ENCODE results near the gene NANS. TPM values are rescaled to one million over a fixed set of nuclear protein-coding genes. Genes with fewer than 3 reads are reported as not detected.
A peak's percentile ranks its signal among the peaks of the same experiment; 100 is the strongest.
"Not testable (repeated sequence)": the region's sequence is repeated elsewhere in the genome, so short reads cannot be mapped to it uniquely, and the experiment has no call there.

NANS gene
- total and polyA plus RNA-seq, 3 experiments from 2014 or later = 29.3 to 34.8 (median 33.2) TPM

DNA sequence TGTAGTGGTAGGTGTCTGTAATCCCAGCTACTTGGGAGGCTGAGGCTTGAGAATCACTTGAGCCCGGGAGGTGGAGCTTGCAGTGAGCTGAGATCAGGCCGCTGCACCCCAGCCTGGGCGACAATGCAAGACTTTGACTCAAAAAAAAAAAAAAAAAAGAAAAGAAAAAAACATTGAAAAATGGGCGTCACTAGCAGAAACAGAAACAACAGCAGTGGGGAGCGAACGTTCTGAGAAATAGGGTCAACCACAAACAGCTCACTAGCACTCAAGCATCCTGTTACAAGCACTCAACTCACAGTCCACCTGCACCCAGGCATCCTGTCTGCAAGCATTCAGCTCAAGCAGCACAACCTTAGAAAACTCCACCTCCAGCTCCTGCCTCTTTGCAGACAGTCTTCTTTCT, 45.3 kb downstream of the NANS start:
- peak overlapping the region; percentile 93 to 99 (median 96) for H3K27ac Mint-ChIP-seq
- DNase-seq = peak; percentile 66 to 92 (median 90)
- CTCF ChIA-PET = interaction anchor here (0.6 to 1.8 kb wide), 21 partner anchors 9 to 468 kb away, joined by 3 to 38 read pairs (median 3); partner anchors contain the start of genes NCBP1, TBC1D2 and TRIM14
- H3K27me3 Mint-ChIP-seq = no peaks in the 10 kb centered on the region
- H3K36me3 Mint-ChIP-seq = peaks cover 12 to 57% (median 22%) of the 10 kb centered on the region in 3 donors
- Histone ChIP-seq H3K27ac (ENCODE audit: low read depth, low read length) (no peak overlapping the region), H3K4me3 (ENCODE audit: low read length) (peak overlapping the region; percentile 23), H3K9me3 (ENCODE audit: low read length) (no peaks in the 10 kb centered on the region), H3K27me3 (ENCODE audit: insufficient read depth, low read length, poor library complexity, severe bottlenecking) (no peaks in the 10 kb centered on the region), H3K36me3 (ENCODE audit: insufficient read depth, low read length) (peaks cover 7% of the 10 kb centered on the region), H3K4me1 (ENCODE audit: insufficient read depth, low read length) (peaks cover 95% of the 10 kb centered on the region)
- peak overlapping the region; percentile 65 to 87 (median 78) for H3K4me3 Mint-ChIP-seq
- H3K9me3 Mint-ChIP-seq = no peaks in the 10 kb centered on the region
- peaks cover 78 to 96% (median 95%) of the 10 kb centered on the region in 3 donors for H3K4me1 Mint-ChIP-seq
- POLR2A ChIA-PET = interaction anchor here (0.6 to 3.1 kb wide), 14 partner anchors 10 to 257 kb away, joined by 3 to 49 read pairs (median 5); partner anchors contain the start of genes CORO2A, TBC1D2 and TRIM14

DNA sequence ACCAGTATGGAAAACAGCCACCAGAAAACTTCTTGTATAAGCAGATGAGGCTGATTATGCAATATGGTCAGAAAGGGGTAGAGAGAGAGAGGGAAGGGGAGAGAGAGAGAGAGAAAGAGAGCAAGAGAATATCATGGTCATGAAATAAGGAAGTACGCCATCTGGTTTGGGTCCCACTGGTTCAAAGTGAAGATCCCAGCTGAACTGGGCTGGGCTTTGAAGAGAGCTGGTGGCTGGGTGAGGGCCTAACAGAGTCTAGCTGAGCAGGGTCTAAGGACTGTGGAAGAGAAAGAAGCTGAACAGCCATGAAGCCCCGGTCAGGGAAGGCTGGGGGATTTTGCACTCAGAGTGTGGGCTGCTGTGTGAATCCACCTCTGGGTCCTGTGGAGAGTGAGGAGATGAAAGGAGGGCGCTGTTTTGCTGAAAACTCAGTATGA, 47.9 kb downstream of the NANS start:
- H3K27me3 Mint-ChIP-seq = no peaks in the 10 kb centered on the region
- ChIA-PET CTCF (interaction anchor here (0.9 to 10.1 kb wide), 4 partner anchors 16 to 181 kb away, joined by 3 to 92 read pairs (median 6); partner anchors contain the start of genes TBC1D2 and TRIM14), POLR2A (interaction anchor here (0.6 to 1.1 kb wide), 2 partner anchors 15 to 54 kb away, joined by 3 to 7 read pairs; partner anchors contain the start of gene TRIM14)
- Histone ChIP-seq H3K27me3 (ENCODE audit: insufficient read depth, low read length, poor library complexity, severe bottlenecking) (no peaks in the 10 kb centered on the region), H3K27ac (ENCODE audit: low read depth, low read length) (peak overlapping the region; percentile 29), H3K4me3 (ENCODE audit: low read length) (no peak overlapping the region), H3K4me1 (ENCODE audit: insufficient read depth, low read length) (peaks cover 96% of the 10 kb centered on the region), H3K36me3 (ENCODE audit: insufficient read depth, low read length) (peaks cover 5% of the 10 kb centered on the region), H3K9me3 (ENCODE audit: low read length) (no peaks in the 10 kb centered on the region)
- no peaks in the 10 kb centered on the region for H3K9me3 Mint-ChIP-seq
- peaks cover 3 to 57% (median 14%) of the 10 kb centered on the region in 3 donors for H3K36me3 Mint-ChIP-seq
- peak overlapping the region; percentile 81 to 99 (median 94) for H3K27ac Mint-ChIP-seq
- DNase-seq = no peak
- peak overlapping the region; percentile 14 to 65 (median 49) for H3K4me3 Mint-ChIP-seq
- H3K4me1 Mint-ChIP-seq = peaks cover 89 to 98% (median 98%) of the 10 kb centered on the region in 3 donors

DNA sequence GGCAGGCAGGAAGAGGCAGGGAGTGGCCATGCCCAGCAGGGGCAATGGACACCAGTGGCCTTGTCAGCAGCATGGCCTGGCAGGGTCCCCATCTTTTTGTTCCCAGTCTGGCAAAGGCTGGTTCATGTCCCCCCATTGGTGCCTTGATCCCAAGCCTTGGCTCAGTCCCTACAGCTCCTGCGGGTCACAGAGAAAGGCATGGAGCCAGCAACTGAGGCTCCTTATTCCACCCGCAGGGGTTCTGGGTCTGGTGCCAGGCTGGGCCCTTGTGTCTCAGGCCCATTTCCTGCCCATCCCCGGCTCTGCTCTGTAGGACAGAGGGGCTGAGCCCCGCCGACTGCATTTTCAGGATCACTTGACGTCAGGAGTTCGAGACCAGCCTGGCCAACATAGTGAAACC, 48.5 kb downstream of the NANS start:
- POLR2A ChIA-PET = interaction anchor here (1.1 kb wide), 1 partner anchor 14 kb away, joined by 3 read pairs; the partner anchor contains the start of gene TRIM14
- H3K9me3 ChIP-seq (ENCODE audit: low read length) = no peaks in the 10 kb centered on the region
- DNase-seq = peak in 1 of 5 donors; percentile 29
- peaks cover 7% of the 10 kb centered on the region for H3K36me3 ChIP-seq (ENCODE audit: insufficient read depth, low read length)
- CTCF ChIA-PET = interaction anchor here (0.8 to 10.1 kb wide), 3 partner anchors 15 to 151 kb away, joined by 3 to 92 read pairs (median 5); partner anchors contain the start of genes TBC1D2 and TRIM14
- H3K4me1 ChIP-seq (ENCODE audit: insufficient read depth, low read length) = peaks cover 96% of the 10 kb centered on the region
- no peaks in the 10 kb centered on the region for H3K27me3 ChIP-seq (ENCODE audit: insufficient read depth, low read length, poor library complexity, severe bottlenecking)
- peak overlapping the region; percentile 85 to 99 (median 94) for H3K27ac Mint-ChIP-seq
- H3K27me3 Mint-ChIP-seq = no peaks in the 10 kb centered on the region
- no peaks in the 10 kb centered on the region for H3K9me3 Mint-ChIP-seq
- H3K4me3 ChIP-seq (ENCODE audit: low read length) = no peak overlapping the region
- H3K27ac ChIP-seq (ENCODE audit: low read depth, low read length) = no peak overlapping the region
- peaks cover 3 to 57% (median 12%) of the 10 kb centered on the region in 3 donors for H3K36me3 Mint-ChIP-seq
- peaks cover 88 to 98% (median 98%) of the 10 kb centered on the region in 3 donors for H3K4me1 Mint-ChIP-seq
- H3K4me3 Mint-ChIP-seq = peak overlapping the region in 5 of 7 donors; percentile 35 to 65 (median 48)

DNA sequence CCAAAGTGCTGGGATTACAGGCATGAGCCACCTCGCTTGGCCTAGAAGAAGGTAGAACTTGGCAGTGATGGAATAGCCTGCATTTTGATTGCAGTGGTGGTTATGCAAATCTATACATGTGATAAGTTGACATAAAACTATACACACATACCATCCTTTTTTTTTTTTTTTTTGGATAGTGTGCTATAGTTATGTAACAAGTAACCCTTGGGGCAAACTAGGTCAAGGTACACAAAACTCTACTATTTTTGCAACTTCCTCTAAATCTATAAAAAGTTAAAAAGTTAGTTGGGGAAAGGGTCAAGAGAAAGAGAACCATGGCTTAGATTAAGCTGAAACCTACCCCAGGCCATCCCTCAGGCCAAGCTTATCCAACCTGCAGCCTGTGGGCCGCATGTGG, 51.4 kb downstream of the NANS start:
- H3K27me3 Mint-ChIP-seq = no peaks in the 10 kb centered on the region
- ChIA-PET POLR2A (interaction anchor here (0.6 to 2.4 kb wide), 6 partner anchors 11 to 904 kb away, joined by 3 to 13 read pairs (median 4); partner anchors contain the start of gene TRIM14), CTCF (interaction anchor here (1.1 to 10.1 kb wide), 8 partner anchors 10 to 146 kb away, joined by 3 to 92 read pairs (median 4); partner anchors contain the start of gene TRIM14)
- Histone ChIP-seq H3K36me3 (ENCODE audit: insufficient read depth, low read length) (peaks cover 7% of the 10 kb centered on the region), H3K9me3 (ENCODE audit: low read length) (no peaks in the 10 kb centered on the region), H3K4me1 (ENCODE audit: insufficient read depth, low read length) (peaks cover 72% of the 10 kb centered on the region), H3K4me3 (ENCODE audit: low read length) (no peak overlapping the region), H3K27me3 (ENCODE audit: insufficient read depth, low read length, poor library complexity, severe bottlenecking) (no peaks in the 10 kb centered on the region), H3K27ac (ENCODE audit: low read depth, low read length) (peak overlapping the region; percentile 28)
- peak overlapping the region; percentile 92 to 99 (median 98) for H3K27ac Mint-ChIP-seq
- peaks cover 75 to 89% (median 88%) of the 10 kb centered on the region in 3 donors for H3K4me1 Mint-ChIP-seq
- peaks cover 7 to 65% (median 18%) of the 10 kb centered on the region in 3 donors for H3K36me3 Mint-ChIP-seq
- peak in 1 of 5 donors; percentile 21 for DNase-seq
- H3K9me3 Mint-ChIP-seq = no peaks in the 10 kb centered on the region
- peak overlapping the region; percentile 18 to 80 (median 75) for H3K4me3 Mint-ChIP-seq

DNA sequence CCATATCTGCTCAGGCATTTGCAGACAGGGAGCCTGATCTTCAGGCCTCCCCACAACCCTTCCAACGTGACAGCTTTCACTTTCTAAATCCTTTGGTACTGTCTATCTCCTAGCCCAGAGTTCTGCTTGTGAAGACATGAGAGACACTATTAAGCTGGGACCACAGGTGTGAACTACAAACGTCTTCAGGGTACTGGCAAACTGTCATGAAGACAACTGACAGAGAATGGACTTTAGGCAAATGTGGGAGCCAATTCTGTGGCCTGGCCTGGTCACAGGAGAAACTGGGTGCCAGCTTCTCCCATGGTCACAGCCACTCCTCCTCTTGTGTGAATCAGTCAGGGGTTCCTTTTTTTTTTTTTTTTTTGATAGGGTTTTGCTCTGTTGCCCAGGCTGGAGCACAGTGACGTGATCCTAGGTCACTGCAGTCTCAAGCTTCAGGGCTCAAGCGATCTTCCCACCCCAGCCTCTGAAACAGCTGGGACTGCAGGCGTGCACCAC, 52.0 kb downstream of the NANS start:
- peaks cover 7% of the 10 kb centered on the region for H3K36me3 ChIP-seq (ENCODE audit: insufficient read depth, low read length)
- Mint-ChIP-seq H3K27ac (peak overlapping the region; percentile 92 to 99 (median 98)), H3K4me1 (peaks cover 74 to 89% (median 89%) of the 10 kb centered on the region in 3 donors)

DNA sequence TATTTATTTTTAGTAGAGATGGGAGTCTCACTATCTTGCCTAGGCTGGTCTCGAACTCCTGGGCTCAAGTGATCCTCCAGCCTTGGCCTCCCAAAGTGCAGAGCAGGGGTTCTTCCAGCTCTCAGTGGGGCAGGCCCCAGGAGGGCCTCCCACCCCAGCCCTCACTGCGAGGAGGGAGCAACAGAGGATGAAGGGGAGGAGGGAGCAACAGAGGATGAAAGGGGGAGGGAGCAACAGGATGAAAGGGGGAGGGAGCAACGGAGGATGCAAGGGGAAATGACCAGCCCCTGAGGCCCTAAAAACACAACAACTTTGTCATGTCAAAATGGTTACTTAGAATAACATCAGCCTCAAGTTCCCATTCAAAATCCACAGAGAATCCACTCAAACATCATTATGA, 52.5 kb downstream of the NANS start:
- peak overlapping the region in 5 of 7 donors; percentile 11 to 78 (median 44) for H3K4me3 Mint-ChIP-seq

More for the DNA sequence above, 52.0 kb downstream of the NANS start:
- DNase-seq = peak in 3 of 5 donors; percentile 57 to 71 (median 68)
- no peaks in the 10 kb centered on the region for H3K27me3 Mint-ChIP-seq
- H3K4me3 Mint-ChIP-seq = peak overlapping the region; percentile 35 to 80 (median 75)
- no peaks in the 10 kb centered on the region for H3K27me3 ChIP-seq (ENCODE audit: insufficient read depth, low read length, poor library complexity, severe bottlenecking)
- peaks cover 65% of the 10 kb centered on the region for H3K4me1 ChIP-seq (ENCODE audit: insufficient read depth, low read length)
- H3K4me3 ChIP-seq (ENCODE audit: low read length) = peak overlapping the region; percentile 20
- peak overlapping the region; percentile 28 for H3K27ac ChIP-seq (ENCODE audit: low read depth, low read length)
- no peaks in the 10 kb centered on the region for H3K9me3 Mint-ChIP-seq
- ChIA-PET CTCF (interaction anchor here (1.1 to 10.1 kb wide), 8 partner anchors 11 to 145 kb away, joined by 3 to 92 read pairs (median 4); partner anchors contain the start of gene TRIM14), POLR2A (interaction anchor here (0.6 to 2.4 kb wide), 7 partner anchors 10 to 903 kb away, joined by 3 to 13 read pairs (median 4); partner anchors contain the start of genes TBC1D2 and TRIM14)
- H3K9me3 ChIP-seq (ENCODE audit: low read length) = no peaks in the 10 kb centered on the region
- H3K36me3 Mint-ChIP-seq = peaks cover 7 to 65% (median 18%) of the 10 kb centered on the region in 3 donors

DNA sequence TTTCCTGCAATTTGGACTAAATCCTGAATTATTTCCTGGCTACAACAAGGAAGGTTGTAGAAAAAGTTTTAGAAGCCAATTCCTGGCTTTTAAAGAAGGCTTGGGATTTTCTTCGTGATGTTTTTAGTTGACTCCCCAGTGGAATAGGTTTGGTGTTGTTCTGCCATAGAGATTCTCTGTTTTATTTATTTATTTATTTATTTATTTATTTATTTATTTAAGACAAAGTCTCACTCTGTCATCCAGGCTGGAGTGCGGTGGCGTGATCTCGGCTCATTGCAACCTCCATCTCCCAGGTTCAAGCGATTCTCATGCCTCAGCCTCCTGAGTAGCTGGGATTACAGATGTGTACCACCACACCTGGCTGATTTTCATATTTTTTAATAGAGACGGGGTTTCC, 60.6 kb downstream of the NANS start:
- peak overlapping the region in 4 of 7 donors; percentile 86 to 94 (median 88) for H3K4me3 Mint-ChIP-seq
- not testable (repeated sequence) for H3K27me3 Mint-ChIP-seq; DNase-seq; H3K36me3 ChIP-seq (ENCODE audit: insufficient read depth, low read length); H3K9me3 Mint-ChIP-seq; H3K4me3 ChIP-seq (ENCODE audit: low read length); H3K27me3 ChIP-seq (ENCODE audit: insufficient read depth, low read length, poor library complexity, severe bottlenecking); H3K9me3 ChIP-seq (ENCODE audit: low read length); H3K27ac ChIP-seq (ENCODE audit: low read depth, low read length)
- H3K27ac Mint-ChIP-seq = peak overlapping the region in 7 of 8 donors; percentile 29 to 99 (median 72)
- peaks cover 39% of the 10 kb centered on the region for H3K4me1 ChIP-seq (ENCODE audit: insufficient read depth, low read length)
- peaks cover 48 to 73% (median 67%) of the 10 kb centered on the region in 3 donors for H3K4me1 Mint-ChIP-seq
- ChIA-PET POLR2A (interaction anchor here (0.5 to 3.8 kb wide), 2 partner anchors 10 to 16 kb away, joined by 6 to 49 read pairs; no protein-coding TSS in a partner anchor), CTCF (interaction anchor here (0.6 to 7.4 kb wide), 5 partner anchors 9 to 75 kb away, joined by 3 to 92 read pairs (median 17); partner anchors contain the start of gene CORO2A)
- peaks cover 4 to 29% (median 6%) of the 10 kb centered on the region in 3 donors for H3K36me3 Mint-ChIP-seq

More for the DNA sequence above, 52.5 kb downstream of the NANS start:
- peak overlapping the region; percentile 65 to 99 (median 98) for H3K27ac Mint-ChIP-seq
- CTCF ChIA-PET = interaction anchor here (1.1 to 10.1 kb wide), 7 partner anchors 11 to 145 kb away, joined by 3 to 92 read pairs (median 4); partner anchors contain the start of gene TRIM14
- Histone ChIP-seq H3K36me3 (ENCODE audit: insufficient read depth, low read length) (peaks cover 7% of the 10 kb centered on the region), H3K4me3 (ENCODE audit: low read length) (peak overlapping the region; percentile 20), H3K27ac (ENCODE audit: low read depth, low read length) (peak overlapping the region; percentile 28), H3K4me1 (ENCODE audit: insufficient read depth, low read length) (peaks cover 60% of the 10 kb centered on the region), H3K27me3 (ENCODE audit: insufficient read depth, low read length, poor library complexity, severe bottlenecking) (no peaks in the 10 kb centered on the region), H3K9me3 (ENCODE audit: low read length) (no peaks in the 10 kb centered on the region)
- H3K27me3 Mint-ChIP-seq = no peaks in the 10 kb centered on the region
- POLR2A ChIA-PET = interaction anchor here (1.0 to 2.4 kb wide), 3 partner anchors 10 to 146 kb away, joined by 3 to 13 read pairs (median 5); partner anchors contain the start of genes TBC1D2 and TRIM14
- peaks cover 70 to 87% (median 86%) of the 10 kb centered on the region in 3 donors for H3K4me1 Mint-ChIP-seq
- H3K9me3 Mint-ChIP-seq = no peaks in the 10 kb centered on the region
- peaks cover 7 to 63% (median 17%) of the 10 kb centered on the region in 3 donors for H3K36me3 Mint-ChIP-seq
- no peak for DNase-seq

All from CD8-positive, alpha-beta memory T cell (primary cell).